Measurements from ENCODE around the gene CNNM2.

- no peak for TF ChIP-seq CTCF (IDR thresholded peaks at IDR 0.05; ENCODE audit: low read depth, low read length, poor library complexity, severe bottlenecking)
- TF ChIP-seq EZH2phosphoT487 (IDR thresholded peaks at IDR 0.05; ENCODE audit: borderline replicate concordance, low read length), result no peak
Observed at GRCh38 chr10:102946992-102947391, 28.9 kb downstream of the CNNM2 start.
